GM23248 (cell line): ENCODE measurements around the gene EIF4E2. TPM values are rescaled to one million over a fixed set of nuclear protein-coding genes. Genes with fewer than 3 reads are reported as not detected.

ENCODE experiments used
- DNase-seq: peaks from one replicate; pipeline ENCODE4 v3.0.0-alpha.2; 2015
- H2AFZ ChIP-seq: fragments of 200-600 bp; sonication (generic); 2 replicates; pipeline ENCODE4 v1.6.1; 2016; ENCODE audit warnings: antibody characterized with exemption
- H3F3A ChIP-seq: fragments of 200-600 bp; sonication (generic); 2 replicates; pipeline ENCODE4 v1.6.1; 2016; ENCODE audit warnings: mild to moderate bottlenecking, antibody characterized with exemption, mixed run types; ENCODE audit not compliant: insufficient read depth
- H3K27ac ChIP-seq: fragments of 200-600 bp; sonication (generic); 2 replicates; pipeline ENCODE4 v1.5.1; 2016; ENCODE audit warnings: mild to moderate bottlenecking
- H3K27me3 ChIP-seq: fragments of 200-600 bp; sonication (generic); replicated peaks from 2 replicates; pipeline ENCODE4 v1.6.1; 2016; ENCODE audit warnings: mild to moderate bottlenecking; ENCODE audit not compliant: insufficient read depth
- H3K36me3 ChIP-seq: fragments of 200-600 bp; sonication (generic); 2 replicates; pipeline ENCODE4 v1.6.1; 2016; ENCODE audit warnings: low read depth, mild to moderate bottlenecking
- H3K4me1 ChIP-seq: fragments of 200-600 bp; sonication (generic); 2 replicates; pipeline ENCODE4 v1.6.1; 2016; ENCODE audit warnings: mild to moderate bottlenecking; ENCODE audit not compliant: insufficient read depth
- H3K4me2 ChIP-seq: fragments of 200-600 bp; sonication (generic); one replicate; pipeline ENCODE4 v1.6.1; 2016; ENCODE audit warnings: mild to moderate bottlenecking; ENCODE audit not compliant: unreplicated experiment
- H3K4me3 ChIP-seq: fragments of 200-600 bp; sonication (generic); 2 replicates; pipeline ENCODE4 v1.5.1; 2016; ENCODE audit warnings: mild to moderate bottlenecking
- H3K79me2 ChIP-seq: fragments of 200-600 bp; sonication (generic); 2 replicates; pipeline ENCODE4 v1.6.1; 2016; ENCODE audit warnings: mild to moderate bottlenecking; ENCODE audit not compliant: insufficient read depth
- H3K9ac ChIP-seq: fragments of 200-600 bp; sonication (generic); 2 replicates; pipeline ENCODE4 v1.6.1; 2016; ENCODE audit warnings: mild to moderate bottlenecking
- H3K9me2 ChIP-seq: fragments of 200-600 bp; sonication (generic); 2 replicates; pipeline ENCODE4 v1.6.1; 2016; ENCODE audit warnings: mixed run types, mild to moderate bottlenecking, moderate library complexity; ENCODE audit not compliant: insufficient read depth
- H3K9me3 ChIP-seq: fragments of 200-600 bp; sonication (generic); one replicate; pipeline ENCODE4 v1.6.1; 2017; ENCODE audit warnings: low read depth
- H4K20me1 ChIP-seq: fragments of 200-600 bp; sonication (generic); 2 replicates; pipeline ENCODE4 v1.6.0; 2016; ENCODE audit not compliant: insufficient read depth
- EZH2 ChIP-seq: fragments of 200-600 bp; sonication (generic); IDR thresholded peaks from 2 replicates; pipeline ENCODE4 v1.6.1; 2018; ENCODE audit warnings: antibody characterized with exemption, mild to moderate bottlenecking; ENCODE audit not compliant: insufficient read depth, poor library complexity, severe bottlenecking
- EZH2phosphoT487 ChIP-seq: fragments of 200-600 bp; sonication (generic); IDR thresholded peaks from 2 replicates; pipeline ENCODE4 v1.6.1; 2018; ENCODE audit warnings: antibody characterized with exemption, moderate library complexity, mild to moderate bottlenecking, low read depth; ENCODE audit not compliant: insufficient read depth
- WGBS, 2 experiments: methylation state at CpG; one replicate each; pipeline ENCODE4 v1.1.6; 2015 to 2017; ENCODE audit warnings: low lambda C conversion rate in 2 of 2, low coverage in 1 of 2; ENCODE audit errors: missing lambda C conversion rate in 2 of 2; 5-methylcytosine and 5-hydroxymethylcytosine counted together
- in situ Hi-C: fragments of 300-500 bp; cut with MboI; formaldehyde crosslinking; loops from 2 replicates; pipeline ENCODE4 v1.15.0; 2020
- polyA plus RNA-seq: library from polyadenylated mRNA; unstranded; fragments of >200 nt; fragmentation: Nextera tagmentation; extraction: Ambion mirVana; gene quantifications from 2 replicates; pipeline ENCODE4 v1.2.1, GENCODE V29; 2016
- total RNA-seq: library from RNA; depleted of rRNA; stranded (reverse); fragments of >200 nt; shearing (Covaris generic); gene quantifications from 2 replicates; pipeline ENCODE4 v1.2.3, GENCODE V29; 2014

EIF4E2 gene
- total and polyA plus RNA-seq, 2 experiments from 2014 or later: 82.8 to 147 TPM

- no peaks in the 10 kb centered on the region for H3F3A ChIP-seq
- DNase-seq: no peak
- TF ChIP-seq EZH2 (no peak), EZH2phosphoT487 (no peak)
- no peak overlapping the region for H3K4me2 ChIP-seq
- peaks cover 42% of the 10 kb centered on the region for H3K27me3 ChIP-seq
- WGBS, 2 experiments: 40 to 48% methylated on average over 4 of the region's 4 CpGs
- no peaks in the 10 kb centered on the region for H3K9me3 ChIP-seq
- H2AFZ ChIP-seq: no peak overlapping the region
- in situ Hi-C loops: no loop called here
- H3K36me3 ChIP-seq: no peaks in the 10 kb centered on the region
- H3K9ac ChIP-seq: no peak overlapping the region
- H4K20me1 ChIP-seq: no peaks in the 10 kb centered on the region
- no peaks in the 10 kb centered on the region for H3K9me2 ChIP-seq
- H3K79me2 ChIP-seq: no peaks in the 10 kb centered on the region
- H3K4me3 ChIP-seq: no peak overlapping the region
- no peak overlapping the region for H3K27ac ChIP-seq
- no peaks in the 10 kb centered on the region for H3K4me1 ChIP-seq
These were observed 43.8 kb upstream of the EIF4E2 start for GRCh38 chr2:232506709-232507108.

- no peak for DNase-seq
- in situ Hi-C loops: no loop called here
- Histone ChIP-seq H3K9me3 (no peaks in the 10 kb centered on the region), H3K4me2 (no peak overlapping the region), H3F3A (no peaks in the 10 kb centered on the region), H2AFZ (no peak overlapping the region), H3K79me2 (no peaks in the 10 kb centered on the region), H3K4me1 (no peaks in the 10 kb centered on the region), H3K27ac (no peak overlapping the region), H3K27me3 (peaks cover 36% of the 10 kb centered on the region), H3K9me2 (no peaks in the 10 kb centered on the region), H3K36me3 (no peaks in the 10 kb centered on the region), H4K20me1 (no peaks in the 10 kb centered on the region), H3K4me3 (no peak overlapping the region), H3K9ac (no peak overlapping the region)
- no peak for TF ChIP-seq EZH2
- no peak for TF ChIP-seq EZH2phosphoT487
- WGBS, 2 experiments: 58 to 68% methylated on average over 6 to 7 of the region's 7 CpGs
These were observed 42.2 kb upstream of the EIF4E2 start for GRCh38 chr2:232508251-232508650.

- Histone ChIP-seq H3K79me2 (no peaks in the 10 kb centered on the region), H3K9me3 (no peaks in the 10 kb centered on the region), H2AFZ (no peak overlapping the region), H3K9me2 (no peaks in the 10 kb centered on the region), H3K36me3 (no peaks in the 10 kb centered on the region), H4K20me1 (no peaks in the 10 kb centered on the region), H3F3A (no peaks in the 10 kb centered on the region), H3K27me3 (peaks cover 28% of the 10 kb centered on the region; the same call in 1 of the 2 replicates), H3K4me3 (no peak overlapping the region), H3K27ac (no peak overlapping the region), H3K4me2 (no peak overlapping the region), H3K4me1 (no peaks in the 10 kb centered on the region), H3K9ac (no peak overlapping the region)
- 37 to 41% methylated on average over 7 to 11 of the region's 11 CpGs for WGBS, 2 experiments
- in situ Hi-C loops: no loop called here
- no peak for DNase-seq
- TF ChIP-seq EZH2phosphoT487: no peak
These were observed 39.1 kb upstream of the EIF4E2 start for GRCh38 chr2:232511336-232511890.

GRCh38 chr2:232512602-232513001 lies 37.9 kb upstream of the EIF4E2 start:
- H3K27me3 ChIP-seq: peaks cover 21% of the 10 kb centered on the region; the same call in 1 of the 2 replicates
- no peaks in the 10 kb centered on the region for H3K9me2 ChIP-seq
- no peak overlapping the region for H3K9ac ChIP-seq
- H3K9me3 ChIP-seq: no peaks in the 10 kb centered on the region
- H2AFZ ChIP-seq: no peak overlapping the region
- 65 to 74% methylated on average over 10 of the region's 10 CpGs for WGBS, 2 experiments
- no peaks in the 10 kb centered on the region for H3K36me3 ChIP-seq
- TF ChIP-seq EZH2 (no peak), EZH2phosphoT487 (no peak)
- in situ Hi-C loops: no loop called here
- no peaks in the 10 kb centered on the region for H3K4me1 ChIP-seq
- no peak overlapping the region for H3K4me3 ChIP-seq
- H3K79me2 ChIP-seq: no peaks in the 10 kb centered on the region
- H3F3A ChIP-seq: no peaks in the 10 kb centered on the region
- no peaks in the 10 kb centered on the region for H4K20me1 ChIP-seq
- no peak overlapping the region for H3K27ac ChIP-seq
- no peak for DNase-seq
- H3K4me2 ChIP-seq: no peak overlapping the region

- Histone ChIP-seq H3K9me3 (no peaks in the 10 kb centered on the region), H3K4me1 (no peaks in the 10 kb centered on the region), H3K27ac (no peak overlapping the region), H2AFZ (no peak overlapping the region), H3K27me3 (peaks cover 29% of the 10 kb centered on the region; the same call in 1 of the 2 replicates), H4K20me1 (no peaks in the 10 kb centered on the region), H3K9me2 (no peaks in the 10 kb centered on the region), H3K4me3 (no peak overlapping the region), H3F3A (no peaks in the 10 kb centered on the region), H3K79me2 (no peaks in the 10 kb centered on the region), H3K4me2 (no peak overlapping the region), H3K36me3 (no peaks in the 10 kb centered on the region), H3K9ac (no peak overlapping the region)
- in situ Hi-C loops: no loop called here
- WGBS, 2 experiments: 50 to 53% methylated on average over 5 of the region's 5 CpGs
- no peak for DNase-seq
- no peak for TF ChIP-seq EZH2phosphoT487
- TF ChIP-seq EZH2: no peak
These were observed 37.1 kb upstream of the EIF4E2 start for GRCh38 chr2:232513353-232513752.
